Ovary (tissue), 3 donors: Measurements from ENCODE around the gene ITPR2.

Experiments used
- CTCF ChIP-seq, 3 donors: fragments of 450-650 bp in 2 of 3; fragments of 200-600 bp in 1 of 3; IDR thresholded peaks; one replicate each; pipeline versions ENCODE4 v1.5.1 to v1.8.0; 2016 to 2022; ENCODE audit warnings: antibody characterized with exemption in 3 of 3, mild to moderate bottlenecking in 1 of 3
- EP300 ChIP-seq: sonication (generic); formaldehyde crosslinking; IDR thresholded peaks from one replicate; pipeline ENCODE4 v1.6.1; 2017; ENCODE audit warnings: antibody characterized with exemption
- POLR2A ChIP-seq: fragments of 450-650 bp; IDR thresholded peaks from one replicate; pipeline ENCODE4 v1.6.1; 2017; ENCODE audit warnings: antibody characterized with exemption, mild to moderate bottlenecking, moderate library complexity
- donor health status: DM: no; HTN: no; CAD: no.

DNA sequence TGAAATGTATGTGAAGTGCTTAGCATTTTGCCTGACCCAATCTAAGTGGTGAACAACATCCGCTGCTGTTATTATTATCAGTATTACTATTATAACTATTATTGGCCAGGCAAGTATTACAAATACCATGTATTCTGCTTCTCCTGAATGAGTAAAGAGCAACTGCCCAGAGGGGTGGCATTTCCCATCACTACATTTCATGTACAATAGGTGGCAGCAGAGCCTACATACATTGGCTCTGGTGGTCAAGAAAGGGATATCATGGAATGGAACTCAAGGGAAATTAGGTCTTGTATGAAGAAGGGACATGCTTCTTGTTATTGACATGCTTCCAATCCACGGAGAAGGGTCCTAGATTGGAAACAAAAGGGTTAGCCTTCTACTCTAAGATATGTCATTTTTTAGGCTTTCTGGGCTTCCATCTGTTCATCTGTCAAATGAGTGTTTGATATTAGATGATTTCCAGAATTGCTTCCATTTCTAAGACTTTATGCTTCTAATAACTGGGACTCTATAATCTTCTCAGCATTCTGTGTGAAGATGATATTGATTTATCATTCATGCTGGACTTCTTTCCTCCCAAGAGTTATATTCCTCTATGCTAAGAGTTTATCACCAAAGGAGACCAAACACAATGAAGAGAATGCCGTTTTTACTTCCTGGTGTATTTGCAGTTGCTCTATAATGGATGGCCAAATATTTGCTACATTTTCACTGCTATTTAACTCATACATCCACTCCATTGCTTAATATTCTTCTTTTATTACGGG, 398.5 kb downstream of the ITPR2 start:
- TF ChIP-seq CTCF (IDR thresholded peaks at IDR 0.05) (peak; percentile 12 to 51 (median 46)), POLR2A (no peak), EP300 (no peak)
